ENCODE measurements around the gene STAT3. TPM values are rescaled to one million over a fixed set of nuclear protein-coding genes. Genes with fewer than 3 reads are reported as not detected.
"Not testable (repeated sequence)": the region's sequence is repeated elsewhere in the genome, so short reads cannot be mapped to it uniquely, and the experiment has no call there.

The STAT3 gene
- total RNA-seq, 1 donor from 2014 or later, result 210 TPM

- Histone ChIP-seq H3K36me3 (no peaks in the 10 kb centered on the region), H3K27ac (no peak overlapping the region), H3K27me3 (no peaks in the 10 kb centered on the region), H3K4me3 (no peak overlapping the region), H3K9me3 (no peaks in the 10 kb centered on the region), H3K4me1 (peaks cover 66% of the 10 kb centered on the region)
- DNase-seq (ENCODE audit: extremely low spot score in 2 of 2), result no peak
- TF ChIP-seq POLR2AphosphoS5 (IDR thresholded peaks at IDR 0.05; ENCODE audit: insufficient read depth in 1 of 2, low read depth in 1 of 2) (no peak), CTCF (IDR thresholded peaks at IDR 0.05) (no peak), POLR2A (IDR thresholded peaks at IDR 0.05) (no peak)
- intact Hi-C loops (cut with DNase I), result no loop called here
These were observed 26.5 kb downstream of the STAT3 start for GRCh38 chr17:42361781-42362186.

- H3K4me1 ChIP-seq, result peaks cover 61% of the 10 kb centered on the region
- H3K9me3 ChIP-seq; intact Hi-C loops (cut with DNase I); DNase-seq (ENCODE audit: extremely low spot score in 2 of 2); H3K4me3 ChIP-seq; H3K36me3 ChIP-seq; H3K27me3 ChIP-seq; H3K27ac ChIP-seq: not testable (repeated sequence)
These were observed 27.9 kb downstream of the STAT3 start for GRCh38 chr17:42360388-42360787.

- H3K4me3 ChIP-seq, result no peak overlapping the region
- H3K27me3 ChIP-seq, result no peaks in the 10 kb centered on the region
- peaks cover 62% of the 10 kb centered on the region for H3K4me1 ChIP-seq
- no peak for TF ChIP-seq POLR2AphosphoS5 (IDR thresholded peaks at IDR 0.05; ENCODE audit: insufficient read depth in 1 of 2, low read depth in 1 of 2)
- no peak for TF ChIP-seq CTCF (IDR thresholded peaks at IDR 0.05)
- no peak for TF ChIP-seq POLR2A (IDR thresholded peaks at IDR 0.05)
- H3K9me3 ChIP-seq, result no peaks in the 10 kb centered on the region
- no peak for DNase-seq (ENCODE audit: extremely low spot score in 2 of 2)
- H3K27ac ChIP-seq, result no peak overlapping the region
- H3K36me3 ChIP-seq, result no peaks in the 10 kb centered on the region
- intact Hi-C loops (cut with DNase I), result no loop called here
These were observed 29.1 kb downstream of the STAT3 start for GRCh38 chr17:42359133-42359532.

- no peak for TF ChIP-seq POLR2AphosphoS5 (IDR thresholded peaks at IDR 0.05; ENCODE audit: insufficient read depth in 1 of 2, low read depth in 1 of 2)
- no peak for TF ChIP-seq POLR2A (IDR thresholded peaks at IDR 0.05)
- TF ChIP-seq CTCF (IDR thresholded peaks at IDR 0.05), result no peak
- Histone ChIP-seq H3K36me3 (no peaks in the 10 kb centered on the region), H3K9me3 (no peaks in the 10 kb centered on the region), H3K4me3 (no peak overlapping the region), H3K27ac (no peak overlapping the region), H3K27me3 (no peaks in the 10 kb centered on the region), H3K4me1 (peaks cover 60% of the 10 kb centered on the region)
- intact Hi-C loops (cut with DNase I), result no loop called here
- no peak for DNase-seq (ENCODE audit: extremely low spot score in 2 of 2)
These were observed 29.8 kb downstream of the STAT3 start for GRCh38 chr17:42358434-42358833.

- Histone ChIP-seq H3K9me3 (no peaks in the 10 kb centered on the region), H3K27me3 (no peaks in the 10 kb centered on the region), H3K4me3 (no peak overlapping the region), H3K4me1 (peaks cover 46% of the 10 kb centered on the region), H3K27ac (peak overlapping the region; percentile 6), H3K36me3 (no peaks in the 10 kb centered on the region)
- TF ChIP-seq POLR2AphosphoS5 (IDR thresholded peaks at IDR 0.05; ENCODE audit: insufficient read depth in 1 of 2, low read depth in 1 of 2) (no peak), CTCF (IDR thresholded peaks at IDR 0.05) (no peak), POLR2A (IDR thresholded peaks at IDR 0.05) (no peak)
- DNase-seq (ENCODE audit: extremely low spot score in 2 of 2), result no peak
- intact Hi-C loops (cut with DNase I), result no loop called here
These were observed 33.0 kb downstream of the STAT3 start for GRCh38 chr17:42354956-42355843.
